ENCODE measurements around the gene CHSY3.

DNA sequence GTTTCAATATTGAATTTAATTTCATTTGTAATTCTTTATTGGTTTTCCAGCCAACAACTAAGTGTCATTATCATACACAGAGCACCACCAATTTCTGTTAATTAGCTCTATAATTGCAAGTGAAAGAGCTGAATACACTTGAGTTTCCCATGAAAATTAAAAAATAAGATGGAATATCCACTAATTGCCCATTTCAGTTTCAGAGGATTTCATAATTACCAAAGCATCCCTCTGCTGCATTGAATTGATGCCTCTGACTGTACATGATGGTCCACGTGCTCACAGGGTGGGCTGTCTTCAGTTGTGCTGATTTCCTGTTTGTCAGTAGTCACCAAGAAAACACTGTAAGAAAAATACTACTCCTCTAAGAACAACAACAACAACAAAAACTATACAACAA lies 163.8 kb downstream of the CHSY3 start:
- TF ChIP-seq, protein P1, sequence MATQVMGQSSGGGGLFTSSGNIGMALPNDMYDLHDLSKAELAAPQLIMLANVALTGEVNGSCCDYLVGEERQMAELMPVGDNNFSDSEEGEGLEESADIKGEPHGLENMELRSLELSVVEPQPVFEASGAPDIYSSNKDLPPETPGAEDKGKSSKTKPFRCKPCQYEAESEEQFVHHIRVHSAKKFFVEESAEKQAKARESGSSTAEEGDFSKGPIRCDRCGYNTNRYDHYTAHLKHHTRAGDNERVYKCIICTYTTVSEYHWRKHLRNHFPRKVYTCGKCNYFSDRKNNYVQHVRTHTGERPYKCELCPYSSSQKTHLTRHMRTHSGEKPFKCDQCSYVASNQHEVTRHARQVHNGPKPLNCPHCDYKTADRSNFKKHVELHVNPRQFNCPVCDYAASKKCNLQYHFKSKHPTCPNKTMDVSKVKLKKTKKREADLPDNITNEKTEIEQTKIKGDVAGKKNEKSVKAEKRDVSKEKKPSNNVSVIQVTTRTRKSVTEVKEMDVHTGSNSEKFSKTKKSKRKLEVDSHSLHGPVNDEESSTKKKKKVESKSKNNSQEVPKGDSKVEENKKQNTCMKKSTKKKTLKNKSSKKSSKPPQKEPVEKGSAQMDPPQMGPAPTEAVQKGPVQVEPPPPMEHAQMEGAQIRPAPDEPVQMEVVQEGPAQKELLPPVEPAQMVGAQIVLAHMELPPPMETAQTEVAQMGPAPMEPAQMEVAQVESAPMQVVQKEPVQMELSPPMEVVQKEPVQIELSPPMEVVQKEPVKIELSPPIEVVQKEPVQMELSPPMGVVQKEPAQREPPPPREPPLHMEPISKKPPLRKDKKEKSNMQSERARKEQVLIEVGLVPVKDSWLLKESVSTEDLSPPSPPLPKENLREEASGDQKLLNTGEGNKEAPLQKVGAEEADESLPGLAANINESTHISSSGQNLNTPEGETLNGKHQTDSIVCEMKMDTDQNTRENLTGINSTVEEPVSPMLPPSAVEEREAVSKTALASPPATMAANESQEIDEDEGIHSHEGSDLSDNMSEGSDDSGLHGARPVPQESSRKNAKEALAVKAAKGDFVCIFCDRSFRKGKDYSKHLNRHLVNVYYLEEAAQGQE (IDR thresholded peaks at IDR 0.05; ENCODE audit: low read depth): no peak
- TF ChIP-seq EP300 (IDR thresholded peaks at IDR 0.05; ENCODE audit: borderline replicate concordance) (no peak), CEBPB (IDR thresholded peaks at IDR 0.05) (no peak), YY1 (IDR thresholded peaks at IDR 0.05; ENCODE audit: low read depth) (no peak), RAD21 (IDR thresholded peaks at IDR 0.05; ENCODE audit: low read depth) (no peak), CREB1 (IDR thresholded peaks at IDR 0.05; ENCODE audit: low read depth) (no peak)
- TF ChIP-seq, protein P2, sequence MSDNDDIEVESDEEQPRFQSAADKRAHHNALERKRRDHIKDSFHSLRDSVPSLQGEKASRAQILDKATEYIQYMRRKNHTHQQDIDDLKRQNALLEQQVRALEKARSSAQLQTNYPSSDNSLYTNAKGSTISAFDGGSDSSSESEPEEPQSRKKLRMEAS (IDR thresholded peaks at IDR 0.05): no peak

Measured in Ishikawa (cell line).